Measurements from ENCODE around the gene ERG28.
"Not testable (repeated sequence)": the region's sequence is repeated elsewhere in the genome, so short reads cannot be mapped to it uniquely, and the experiment has no call there.

Gene ERG28

DNA sequence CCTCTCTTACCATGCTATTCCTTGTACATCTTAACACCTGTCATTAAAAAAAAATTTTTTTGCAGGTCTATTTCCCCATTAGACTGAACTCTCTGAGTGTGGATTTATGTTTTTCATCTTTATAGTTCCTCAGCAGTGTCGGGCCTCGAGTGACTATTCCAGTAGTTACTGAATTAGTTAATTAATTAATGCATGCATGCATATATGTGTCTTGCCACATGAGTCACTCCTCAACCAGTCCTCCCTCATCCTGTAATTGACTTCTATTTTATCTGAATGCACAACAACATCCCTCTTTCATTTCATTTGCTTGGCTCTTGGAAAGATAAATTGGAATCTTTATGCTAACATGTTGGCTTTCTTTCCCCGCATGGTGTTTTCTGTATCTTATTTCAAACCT is 35.6 kb downstream of the ERG28 start:
- DNase-seq = no peak

DNA sequence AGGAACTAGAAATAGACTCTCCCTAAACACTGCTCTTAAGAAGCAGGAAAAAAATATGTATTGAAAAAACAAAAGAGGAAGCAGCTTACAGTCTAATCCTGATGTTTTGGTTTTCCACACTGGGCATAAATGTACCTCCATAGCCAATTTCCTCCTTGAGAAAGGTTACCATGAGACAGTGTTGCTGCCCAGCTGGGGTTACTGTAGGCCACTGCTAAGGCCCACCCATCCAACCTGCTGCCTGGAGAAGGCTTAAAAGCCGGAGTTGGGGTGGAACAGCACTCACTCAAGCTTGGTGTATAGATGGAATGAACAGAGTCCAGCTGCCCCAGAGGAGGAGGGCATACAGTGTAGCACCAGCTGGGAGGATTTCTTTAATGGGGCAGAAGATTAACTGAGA is 41.1 kb downstream of the ERG28 start:
- no peak for DNase-seq

GRCh38 chr14:75615200-75615599 is 45.5 kb downstream of the ERG28 start:
- peak; percentile 97 for DNase-seq

DNA sequence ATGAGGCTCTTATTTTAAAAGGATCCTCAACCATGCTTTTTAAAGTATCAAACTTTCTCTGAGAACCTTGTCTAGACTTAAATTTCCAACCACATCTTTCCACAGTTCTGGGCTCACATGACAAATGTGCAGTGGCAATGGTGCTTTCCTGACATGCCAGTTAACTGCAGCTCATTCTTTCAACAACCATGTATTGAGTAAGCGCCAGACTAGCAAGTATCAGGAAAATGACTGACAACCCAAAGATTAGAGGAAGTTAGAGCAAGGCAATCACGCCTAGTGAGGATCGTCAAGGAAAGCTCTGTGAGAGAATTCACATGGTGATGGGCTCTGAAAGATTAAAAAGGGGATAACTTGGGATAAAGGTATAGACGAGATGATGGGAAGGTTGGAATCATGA is 46.5 kb downstream of the ERG28 start:
- peak; percentile 91 to 95 for DNase-seq

DNA sequence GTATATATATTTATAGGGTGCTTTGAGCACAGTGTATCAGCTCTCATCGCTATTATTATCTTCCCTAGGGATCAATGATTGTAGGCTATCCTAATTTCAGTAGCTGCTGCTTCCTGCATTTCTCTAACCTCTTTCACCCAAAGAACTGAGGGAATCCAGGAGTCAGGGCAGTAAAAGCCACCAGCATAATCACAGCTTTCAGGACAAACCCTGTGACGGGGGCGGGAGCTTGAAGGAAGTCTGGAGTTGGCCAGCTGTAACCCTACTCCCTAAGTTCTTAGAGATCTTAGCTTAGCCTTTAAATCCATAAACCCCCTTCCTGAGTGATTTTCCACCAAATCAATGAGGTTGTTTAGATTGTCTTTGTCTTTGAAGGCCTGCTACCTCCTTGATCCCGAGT is 48.5 kb downstream of the ERG28 start:
- DNase-seq = no peak

GRCh38 chr14:75610834-75611233 is 49.8 kb downstream of the ERG28 start:
- peak; percentile 39 to 46 for DNase-seq

DNA sequence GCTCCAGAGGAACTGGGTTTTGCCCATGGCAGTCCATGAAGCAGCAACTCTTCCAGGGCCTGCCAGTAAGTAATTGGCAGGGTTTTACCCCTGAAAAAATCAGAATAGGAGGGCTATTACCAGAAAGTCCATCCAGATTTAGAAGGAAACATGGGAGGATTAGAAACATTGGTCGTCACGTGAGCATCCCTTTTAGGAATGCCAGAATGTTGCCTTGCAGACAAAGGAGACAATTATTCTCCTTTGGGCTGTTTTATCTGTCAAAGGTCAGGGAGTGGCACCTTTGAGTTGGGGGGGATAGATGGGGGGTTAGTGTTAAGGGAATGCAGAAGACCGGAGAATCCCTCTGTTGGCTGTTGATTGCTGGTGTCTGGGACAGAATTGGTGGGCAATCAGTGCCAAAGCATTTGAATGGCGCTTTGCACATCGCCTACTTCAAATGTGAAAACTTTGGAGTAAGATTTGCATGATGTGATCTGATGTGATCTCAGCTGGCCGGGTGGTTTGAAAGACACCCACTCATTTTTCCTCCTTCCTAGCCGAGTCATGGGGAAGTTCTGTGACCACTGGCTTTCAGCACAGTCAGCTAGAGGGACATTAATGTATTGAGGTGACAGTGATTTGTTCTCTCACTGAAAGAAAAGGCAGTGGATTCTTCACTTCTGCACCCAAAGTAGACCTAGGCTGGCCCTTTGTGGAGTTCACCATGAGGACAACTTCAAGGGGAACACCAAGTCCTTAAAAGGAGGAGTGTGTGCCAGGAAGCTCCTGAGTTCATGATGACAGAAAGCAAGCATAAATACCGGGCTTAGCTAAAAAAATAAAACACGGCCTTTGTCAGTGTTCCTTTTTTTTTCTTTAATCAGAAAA is 50.8 kb downstream of the ERG28 start:
- peak; percentile 95 for DNase-seq

GRCh38 chr14:75609116-75609515 is 51.6 kb downstream of the ERG28 start:
- peak; percentile 52 to 77 for DNase-seq

DNA sequence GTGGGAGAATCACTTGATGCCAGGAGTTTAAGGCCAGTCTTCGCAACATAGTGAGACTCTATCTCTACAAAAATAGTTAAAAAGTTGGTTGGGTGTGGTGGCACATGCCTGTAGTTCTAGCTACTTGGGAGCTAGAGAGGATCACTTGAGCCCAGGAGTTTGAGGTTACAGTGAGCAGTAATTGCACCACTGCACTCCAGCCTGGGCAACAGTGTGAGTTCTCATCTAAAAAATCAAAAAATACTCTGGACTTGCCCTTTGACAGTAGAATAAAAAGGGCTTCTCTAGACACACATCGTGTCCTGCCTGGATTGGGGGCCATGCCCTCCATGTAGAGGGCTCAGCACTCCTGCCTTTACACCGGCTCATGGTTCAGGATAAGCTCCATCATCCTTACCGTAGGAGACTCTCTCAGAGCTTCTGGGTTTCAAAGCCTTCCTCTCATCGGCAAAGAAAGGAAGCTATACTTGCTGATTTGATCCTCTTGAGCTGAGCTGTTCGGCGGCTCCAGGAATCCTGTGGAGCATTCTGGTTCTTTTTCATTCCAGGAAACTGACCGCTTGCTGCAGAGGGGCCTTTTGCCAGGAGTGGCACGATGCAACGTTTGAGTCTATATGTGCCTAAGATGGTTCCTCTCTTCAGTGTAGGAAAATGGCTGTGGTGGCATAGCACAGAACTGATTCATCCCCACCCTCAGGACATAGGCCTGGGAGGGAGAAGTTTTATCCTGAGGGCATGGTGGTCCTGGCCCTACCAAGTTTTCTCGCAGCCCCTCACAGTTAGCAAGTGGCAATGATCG is 52.6 kb downstream of the ERG28 start:
- DNase-seq = no peak

- no peak for DNase-seq
These were observed 53.6 kb downstream of the ERG28 start for GRCh38 chr14:75607044-75607443.

- no peak for DNase-seq
These were observed 54.8 kb downstream of the ERG28 start for GRCh38 chr14:75605916-75606315.

DNA sequence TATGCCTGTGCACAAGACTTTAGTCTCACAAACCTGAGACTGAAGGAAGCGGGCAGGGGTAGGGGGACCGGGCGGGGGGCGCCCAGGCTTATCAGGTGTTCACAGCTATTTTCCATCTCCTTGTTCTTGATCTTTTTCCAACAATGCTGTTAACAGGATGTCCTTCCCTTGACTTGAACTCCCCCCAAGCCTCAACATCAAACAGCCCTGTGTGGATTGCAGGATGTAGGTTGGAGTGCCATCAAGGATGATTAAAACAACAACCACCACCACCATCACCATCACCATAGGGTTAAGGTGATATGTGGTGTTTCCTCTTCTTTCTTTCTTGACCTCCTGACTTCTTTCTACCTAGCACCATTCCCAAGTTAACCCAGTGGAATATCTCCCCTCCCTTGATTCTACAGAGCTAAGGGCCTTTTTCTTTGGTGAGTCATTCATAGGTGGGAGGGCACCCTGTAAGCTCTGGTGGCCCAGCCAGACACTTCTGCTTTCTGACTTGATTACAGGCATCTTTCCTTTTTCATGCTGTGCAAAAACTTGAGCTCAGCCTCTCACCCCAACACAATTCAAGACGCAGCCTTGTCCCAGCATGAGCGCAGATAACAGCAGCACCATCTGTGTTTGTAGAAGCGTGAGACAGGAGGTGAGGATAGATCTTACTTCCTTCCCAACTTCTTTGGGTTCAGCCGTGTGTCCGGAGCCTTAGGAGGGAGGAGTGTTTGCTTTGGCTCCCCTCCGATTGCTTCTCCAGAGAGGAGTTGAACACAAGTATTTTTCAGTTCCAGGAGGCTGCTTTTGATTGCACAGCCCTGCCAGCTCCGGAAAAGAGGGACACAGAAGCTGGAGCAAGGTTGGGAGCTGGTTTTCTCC is 55.5 kb downstream of the ERG28 start:
- peak; percentile 85 to 88 for DNase-seq

DNA sequence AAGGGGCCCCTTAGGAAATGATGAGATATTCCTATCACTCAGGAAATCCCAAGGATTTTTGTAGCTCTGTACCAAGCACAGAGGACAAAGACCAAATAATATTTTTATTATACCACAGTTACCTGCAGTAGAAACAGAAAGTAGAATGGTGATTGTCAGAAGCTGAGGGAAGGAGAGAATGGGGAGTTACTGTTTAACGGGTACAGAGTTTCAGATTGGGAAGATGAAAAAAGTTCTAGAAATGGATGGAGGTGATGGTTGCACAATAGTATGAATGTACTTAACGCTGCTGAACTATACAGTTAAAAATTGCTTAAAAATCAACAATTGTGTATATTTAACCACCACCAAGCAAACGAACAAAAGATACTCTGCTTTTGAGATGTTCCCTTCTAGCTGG is 58.2 kb downstream of the ERG28 start:
- DNase-seq = no peak

DNA sequence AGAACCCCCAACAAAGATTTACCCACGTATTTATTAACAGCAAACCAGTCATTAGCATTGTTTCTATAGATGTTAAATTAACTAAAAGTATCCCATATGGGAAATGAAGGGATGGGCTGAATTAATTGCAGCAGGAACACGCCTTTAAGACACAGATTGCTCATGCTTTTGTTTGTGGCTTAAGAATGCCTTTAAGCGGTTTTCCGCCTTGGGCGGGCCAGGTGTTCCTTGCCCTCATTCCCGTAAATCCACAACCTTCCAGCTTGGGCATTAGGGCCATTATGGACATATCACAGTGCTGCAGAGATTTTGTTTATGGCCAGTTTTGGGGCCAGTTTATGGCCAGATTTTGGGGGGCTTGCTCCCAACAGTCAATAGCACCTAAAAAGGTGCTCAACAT is 59.6 kb downstream of the ERG28 start:
- DNase-seq = not testable (repeated sequence)

DNA sequence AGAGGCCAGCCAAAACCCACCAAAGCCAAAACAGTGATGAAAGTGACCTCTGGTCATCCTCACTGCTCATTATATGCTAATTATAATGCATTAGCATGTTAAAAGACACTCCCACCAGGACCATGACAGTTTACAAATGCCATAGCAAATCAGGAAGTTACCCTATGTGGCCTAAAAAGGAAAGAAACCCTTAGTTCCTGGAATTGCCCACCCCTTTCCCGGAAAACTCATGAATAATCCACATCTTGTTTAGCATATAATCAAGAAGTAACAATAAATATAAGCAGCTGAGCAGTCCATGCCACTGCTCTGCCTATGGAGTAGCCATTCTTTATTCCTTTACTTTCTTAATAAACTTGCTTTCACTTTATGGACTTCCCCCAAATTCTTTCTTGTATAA is 60.6 kb downstream of the ERG28 start:
- DNase-seq = peak; percentile 83 to 94
